ENCODE data around the gene PRKCE. TPM values are rescaled to one million over a fixed set of nuclear protein-coding genes. Genes with fewer than 3 reads are reported as not detected.

PRKCE gene
- total RNA-seq, 1 experiment from 2014 or later, result 2.4 TPM

DNA sequence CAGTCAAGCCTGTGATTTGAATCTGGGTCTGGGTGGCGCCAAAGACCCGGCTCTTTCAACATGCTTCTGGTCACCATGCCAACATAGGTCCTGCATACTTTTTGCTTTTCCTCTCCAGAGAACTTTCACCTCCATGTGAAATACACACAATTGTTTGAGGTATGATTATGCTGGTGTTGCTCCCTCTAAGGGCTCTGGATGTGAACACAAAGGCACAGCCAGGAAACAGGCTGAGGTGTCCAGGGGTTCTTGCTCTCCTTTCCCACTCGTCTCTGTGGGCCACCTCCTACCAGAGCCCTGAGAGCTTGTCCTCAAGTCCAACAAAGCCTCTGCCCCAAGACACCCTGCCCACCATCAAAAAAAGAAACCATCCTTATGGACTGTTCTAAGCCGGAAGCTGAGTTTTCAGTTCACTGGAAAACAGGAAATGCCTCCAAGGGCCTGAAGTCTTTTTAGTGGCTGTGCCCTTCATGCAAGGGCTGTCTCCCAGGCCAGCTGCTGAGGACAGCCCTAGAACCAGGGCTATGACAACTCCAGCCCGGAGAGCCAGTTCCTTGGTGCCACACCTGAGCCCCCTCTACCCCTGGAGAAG lies 545.5 kb downstream of the PRKCE start:
- intact Hi-C loops (cut with micrococcal nuclease; ENCODE audit: unreplicated experiment), result no loop called here
- H3K27ac ChIP-seq (ENCODE audit: low read depth, low read length, poor library complexity, severe bottlenecking), result no peak overlapping the region

DNA sequence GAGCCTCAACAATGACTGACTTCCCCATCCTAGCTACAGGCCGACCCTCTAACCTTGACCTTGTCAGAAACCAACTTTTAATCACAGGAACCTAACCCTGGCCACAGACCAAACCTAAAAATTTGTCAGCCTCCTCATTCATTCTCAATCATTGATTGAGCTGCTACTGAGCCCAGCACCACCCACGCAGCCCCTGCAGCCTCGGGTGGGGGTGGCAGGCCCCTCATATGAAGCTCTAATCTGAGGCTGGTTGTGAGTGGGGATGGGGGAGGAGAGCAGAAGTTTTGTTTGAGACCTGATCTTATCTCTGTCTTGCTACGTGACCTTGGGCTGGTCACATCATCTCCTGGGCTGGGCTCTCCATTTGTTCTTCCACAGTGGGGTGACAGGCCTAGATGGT lies 546.2 kb downstream of the PRKCE start:
- TF ChIP-seq, protein P1, sequence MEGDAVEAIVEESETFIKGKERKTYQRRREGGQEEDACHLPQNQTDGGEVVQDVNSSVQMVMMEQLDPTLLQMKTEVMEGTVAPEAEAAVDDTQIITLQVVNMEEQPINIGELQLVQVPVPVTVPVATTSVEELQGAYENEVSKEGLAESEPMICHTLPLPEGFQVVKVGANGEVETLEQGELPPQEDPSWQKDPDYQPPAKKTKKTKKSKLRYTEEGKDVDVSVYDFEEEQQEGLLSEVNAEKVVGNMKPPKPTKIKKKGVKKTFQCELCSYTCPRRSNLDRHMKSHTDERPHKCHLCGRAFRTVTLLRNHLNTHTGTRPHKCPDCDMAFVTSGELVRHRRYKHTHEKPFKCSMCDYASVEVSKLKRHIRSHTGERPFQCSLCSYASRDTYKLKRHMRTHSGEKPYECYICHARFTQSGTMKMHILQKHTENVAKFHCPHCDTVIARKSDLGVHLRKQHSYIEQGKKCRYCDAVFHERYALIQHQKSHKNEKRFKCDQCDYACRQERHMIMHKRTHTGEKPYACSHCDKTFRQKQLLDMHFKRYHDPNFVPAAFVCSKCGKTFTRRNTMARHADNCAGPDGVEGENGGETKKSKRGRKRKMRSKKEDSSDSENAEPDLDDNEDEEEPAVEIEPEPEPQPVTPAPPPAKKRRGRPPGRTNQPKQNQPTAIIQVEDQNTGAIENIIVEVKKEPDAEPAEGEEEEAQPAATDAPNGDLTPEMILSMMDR (conservative IDR thresholded peaks at IDR 0.05; ENCODE audit: low read depth, low read length), result no peak
- TF ChIP-seq EZH2 (IDR thresholded peaks at IDR 0.05; ENCODE audit: borderline replicate concordance, low read depth, low read length, poor library complexity, severe bottlenecking), result no peak
- no peaks in the 10 kb centered on the region for H3K36me3 ChIP-seq (ENCODE audit: insufficient read depth, low read length, poor library complexity, severe bottlenecking)
- intact Hi-C loops (cut with micrococcal nuclease; ENCODE audit: unreplicated experiment), result no loop called here
- no TSS peak for BruUV-seq (replicated peaks)
- CTCF ChIA-PET, result no interaction called here
- no peak overlapping the region for H3K27ac ChIP-seq (ENCODE audit: low read depth, low read length, poor library complexity, severe bottlenecking)
- no peak overlapping the region for H3K4me3 ChIP-seq (ENCODE audit: low read depth, low read length, poor library complexity, severe bottlenecking)
- H3K4me1 ChIP-seq (ENCODE audit: insufficient read depth, low read length, poor library complexity, severe bottlenecking), result no peaks in the 10 kb centered on the region
- no peaks in the 10 kb centered on the region for H3K9me3 ChIP-seq (ENCODE audit: low read depth, low read length, poor library complexity, severe bottlenecking)
- no peak for DNase-seq (ENCODE audit: low spot score)
- POLR2A ChIA-PET (ENCODE audit: low non-redundant PET), result no interaction called here
- H3K27me3 ChIP-seq (replicated peaks; ENCODE audit: insufficient read depth, low read depth, low read length, poor library complexity), result no peaks in the 10 kb centered on the region

More for the DNA sequence above, 545.5 kb downstream of the PRKCE start:
- H3K27me3 ChIP-seq (replicated peaks; ENCODE audit: insufficient read depth, low read depth, low read length, poor library complexity), result no peaks in the 10 kb centered on the region
- no peaks in the 10 kb centered on the region for H3K9me3 ChIP-seq (ENCODE audit: low read depth, low read length, poor library complexity, severe bottlenecking)
- H3K4me3 ChIP-seq (ENCODE audit: low read depth, low read length, poor library complexity, severe bottlenecking), result no peak overlapping the region
- no peaks in the 10 kb centered on the region for H3K4me1 ChIP-seq (ENCODE audit: insufficient read depth, low read length, poor library complexity, severe bottlenecking)
- BruUV-seq (replicated peaks), result no TSS peak
- H3K36me3 ChIP-seq (ENCODE audit: insufficient read depth, low read length, poor library complexity, severe bottlenecking), result no peaks in the 10 kb centered on the region
- DNase-seq (ENCODE audit: low spot score), result no peak
- TF ChIP-seq, protein P1 (conservative IDR thresholded peaks at IDR 0.05; ENCODE audit: low read depth, low read length), result no peak
- TF ChIP-seq EZH2 (IDR thresholded peaks at IDR 0.05; ENCODE audit: borderline replicate concordance, low read depth, low read length, poor library complexity, severe bottlenecking), result no peak
- ChIA-PET POLR2A (ENCODE audit: low non-redundant PET) (no interaction called here), CTCF (no interaction called here)

GRCh38 chr2:46198164-46198883 lies 546.8 kb downstream of the PRKCE start:
- intact Hi-C loops (cut with micrococcal nuclease; ENCODE audit: unreplicated experiment), result no loop called here
- H3K36me3 ChIP-seq (ENCODE audit: insufficient read depth, low read length, poor library complexity, severe bottlenecking), result no peaks in the 10 kb centered on the region
- TF ChIP-seq, protein P1 (conservative IDR thresholded peaks at IDR 0.05; ENCODE audit: low read depth, low read length), result no peak
- no peak for TF ChIP-seq EZH2 (IDR thresholded peaks at IDR 0.05; ENCODE audit: borderline replicate concordance, low read depth, low read length, poor library complexity, severe bottlenecking)
- POLR2A ChIA-PET (ENCODE audit: low non-redundant PET), result no interaction called here
- no peaks in the 10 kb centered on the region for H3K9me3 ChIP-seq (ENCODE audit: low read depth, low read length, poor library complexity, severe bottlenecking)
- no peaks in the 10 kb centered on the region for H3K27me3 ChIP-seq (replicated peaks; ENCODE audit: insufficient read depth, low read depth, low read length, poor library complexity)
- CTCF ChIA-PET, result no interaction called here
- no peak overlapping the region for H3K27ac ChIP-seq (ENCODE audit: low read depth, low read length, poor library complexity, severe bottlenecking)
- no peaks in the 10 kb centered on the region for H3K4me1 ChIP-seq (ENCODE audit: insufficient read depth, low read length, poor library complexity, severe bottlenecking)
- no peak for DNase-seq (ENCODE audit: low spot score)
- no peak overlapping the region for H3K4me3 ChIP-seq (ENCODE audit: low read depth, low read length, poor library complexity, severe bottlenecking)
- BruUV-seq (replicated peaks), result no TSS peak
